22Rv1 (cell line): ENCODE results near the gene PTPRG.

Experiments
- H3K27ac ChIP-seq: fragments of 450-650 bp; 2 replicates; pipeline ENCODE4 v1.5.1; 2017
- ZFX ChIP-seq: fragments of 450-650 bp; IDR thresholded peaks from 2 replicates; pipeline ENCODE4 v1.6.1; 2017; ENCODE audit warnings: antibody characterized with exemption, borderline replicate concordance
- TF ChIP-seq, protein P1 (sequence below): fragments of 450-650 bp; IDR thresholded peaks from 2 replicates; pipeline ENCODE4 v1.5.1; 2017; ENCODE audit warnings: mild to moderate bottlenecking

The PTPRG gene

DNA sequence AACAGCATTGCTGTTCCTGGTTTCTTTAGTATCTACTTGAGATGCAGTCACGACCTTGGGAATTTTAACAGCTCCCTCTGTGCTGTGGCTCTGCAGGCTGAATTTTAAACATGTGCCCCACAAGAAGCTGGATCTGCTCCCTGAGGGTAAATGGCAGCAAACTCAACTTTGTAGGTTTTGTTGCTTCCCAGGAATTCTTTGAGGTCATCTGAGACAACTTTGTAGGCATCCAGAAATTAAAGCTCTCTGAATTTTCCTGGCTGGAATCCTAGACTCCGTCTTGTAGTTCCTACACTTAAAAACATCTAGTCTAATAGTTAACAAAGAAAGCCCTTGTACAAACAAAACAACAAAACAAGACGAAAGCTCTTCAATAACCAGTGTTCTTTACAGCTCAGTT is 445.7 kb downstream of the PTPRG start:
- H3K27ac ChIP-seq = peak overlapping the region; percentile 47
- TF ChIP-seq, protein P1, sequence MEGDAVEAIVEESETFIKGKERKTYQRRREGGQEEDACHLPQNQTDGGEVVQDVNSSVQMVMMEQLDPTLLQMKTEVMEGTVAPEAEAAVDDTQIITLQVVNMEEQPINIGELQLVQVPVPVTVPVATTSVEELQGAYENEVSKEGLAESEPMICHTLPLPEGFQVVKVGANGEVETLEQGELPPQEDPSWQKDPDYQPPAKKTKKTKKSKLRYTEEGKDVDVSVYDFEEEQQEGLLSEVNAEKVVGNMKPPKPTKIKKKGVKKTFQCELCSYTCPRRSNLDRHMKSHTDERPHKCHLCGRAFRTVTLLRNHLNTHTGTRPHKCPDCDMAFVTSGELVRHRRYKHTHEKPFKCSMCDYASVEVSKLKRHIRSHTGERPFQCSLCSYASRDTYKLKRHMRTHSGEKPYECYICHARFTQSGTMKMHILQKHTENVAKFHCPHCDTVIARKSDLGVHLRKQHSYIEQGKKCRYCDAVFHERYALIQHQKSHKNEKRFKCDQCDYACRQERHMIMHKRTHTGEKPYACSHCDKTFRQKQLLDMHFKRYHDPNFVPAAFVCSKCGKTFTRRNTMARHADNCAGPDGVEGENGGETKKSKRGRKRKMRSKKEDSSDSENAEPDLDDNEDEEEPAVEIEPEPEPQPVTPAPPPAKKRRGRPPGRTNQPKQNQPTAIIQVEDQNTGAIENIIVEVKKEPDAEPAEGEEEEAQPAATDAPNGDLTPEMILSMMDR = no peak
- TF ChIP-seq ZFX = no peak

DNA sequence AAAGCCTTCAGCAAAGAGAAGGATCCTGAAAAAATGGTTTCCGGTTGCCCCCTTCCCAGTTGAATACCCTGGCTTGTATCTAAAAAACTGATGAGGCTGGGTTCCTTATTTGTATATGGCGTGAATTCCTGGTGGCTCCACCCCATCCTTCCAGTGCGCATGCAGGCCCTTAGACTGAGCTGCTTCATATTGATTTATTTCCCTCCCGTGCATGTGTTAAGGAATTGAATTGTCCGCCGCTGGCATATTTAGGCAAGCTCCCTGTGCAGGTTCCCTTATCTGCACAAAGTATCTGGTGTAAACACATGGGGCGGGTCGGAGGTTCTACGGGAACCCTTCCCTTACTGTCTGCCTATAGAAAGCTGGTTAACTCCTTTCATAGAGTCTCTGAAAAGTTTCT is 449.6 kb downstream of the PTPRG start:
- H3K27ac ChIP-seq = no peak overlapping the region
- no peak for TF ChIP-seq ZFX
- TF ChIP-seq, protein P1 = no peak

DNA sequence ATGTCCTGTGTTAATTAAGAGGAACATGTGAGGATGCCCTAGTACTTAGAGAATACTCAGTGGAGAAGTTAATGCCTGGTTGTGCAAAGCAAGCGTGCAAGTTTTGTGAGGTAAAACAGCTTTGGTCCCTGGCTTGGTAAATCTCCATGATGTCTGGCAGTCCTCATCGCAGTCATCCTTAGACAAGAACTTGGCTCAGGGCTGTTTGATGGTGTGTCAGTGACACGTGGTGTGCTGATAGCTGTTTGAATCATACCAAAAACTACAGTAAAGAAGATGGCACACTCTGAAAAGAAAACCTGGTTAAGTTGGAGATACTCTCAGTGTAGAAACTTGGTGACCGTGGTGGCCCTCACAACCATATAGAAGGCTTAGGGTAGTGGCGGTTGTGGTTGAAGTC is 450.3 kb downstream of the PTPRG start:
- no peak overlapping the region for H3K27ac ChIP-seq
- TF ChIP-seq, protein P1 = no peak
- TF ChIP-seq ZFX = no peak

DNA sequence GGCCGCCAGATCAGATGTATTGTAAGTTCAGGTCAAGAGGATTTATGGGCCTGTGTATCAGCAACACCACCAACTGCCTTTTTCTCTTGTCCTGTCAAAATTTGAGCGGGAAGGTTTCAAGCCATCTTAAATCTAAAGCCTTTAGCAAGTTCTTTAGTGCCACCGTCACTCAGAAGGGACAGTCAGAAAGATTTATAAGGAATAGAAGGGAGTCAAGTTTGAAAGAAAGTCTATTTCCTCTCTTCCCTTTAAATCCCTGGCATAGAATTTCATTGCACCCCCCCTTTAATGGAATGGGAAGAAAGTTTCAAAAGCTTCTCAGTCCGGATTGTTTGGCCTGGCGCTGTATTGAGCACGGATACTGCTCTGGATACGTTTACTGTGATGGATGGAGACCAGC is 452.6 kb downstream of the PTPRG start:
- TF ChIP-seq, protein P1 = no peak
- no peak for TF ChIP-seq ZFX
- H3K27ac ChIP-seq = no peak overlapping the region

DNA sequence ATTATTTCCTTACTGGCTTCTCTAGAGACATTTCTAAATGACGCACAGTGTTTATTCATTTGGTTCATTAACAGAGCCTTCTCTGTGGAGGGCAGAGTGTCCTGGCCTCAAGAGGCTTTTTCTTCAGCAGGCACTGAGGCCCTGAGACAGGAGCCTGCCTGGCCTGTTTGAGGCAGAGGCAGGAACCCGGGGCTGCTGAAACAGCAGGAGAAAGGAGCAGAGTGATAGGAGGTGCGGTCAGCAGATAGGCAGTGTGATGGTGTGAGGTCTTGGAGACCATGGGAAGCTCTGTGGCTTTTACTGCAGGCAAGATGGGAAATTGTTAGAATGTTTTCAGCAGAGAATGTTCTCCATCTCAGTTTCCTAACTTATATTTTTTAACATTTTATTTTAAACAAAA is 453.7 kb downstream of the PTPRG start:
- TF ChIP-seq ZFX = no peak
- TF ChIP-seq, protein P1 = no peak
- H3K27ac ChIP-seq = no peak overlapping the region

DNA sequence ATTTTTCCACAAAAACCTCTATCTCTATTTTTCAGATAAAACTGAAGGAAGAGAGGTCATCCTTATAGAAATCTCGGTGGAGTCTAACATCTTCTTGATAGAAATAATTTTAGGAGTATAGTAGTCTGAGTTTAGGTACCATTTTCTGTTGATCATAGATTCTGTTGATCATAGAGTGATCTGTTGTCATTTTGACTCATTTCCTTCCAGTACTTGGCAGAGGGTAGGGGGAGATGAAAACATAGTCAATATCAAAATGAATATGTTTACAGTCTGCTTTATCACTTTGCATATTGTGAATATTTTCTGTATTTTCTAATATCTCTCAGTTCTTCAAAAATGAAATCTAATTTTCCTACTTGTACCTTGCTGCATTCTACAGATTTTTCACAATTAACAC is 458.5 kb downstream of the PTPRG start:
- no peak overlapping the region for H3K27ac ChIP-seq
- TF ChIP-seq, protein P1 = no peak
- TF ChIP-seq ZFX = no peak

DNA sequence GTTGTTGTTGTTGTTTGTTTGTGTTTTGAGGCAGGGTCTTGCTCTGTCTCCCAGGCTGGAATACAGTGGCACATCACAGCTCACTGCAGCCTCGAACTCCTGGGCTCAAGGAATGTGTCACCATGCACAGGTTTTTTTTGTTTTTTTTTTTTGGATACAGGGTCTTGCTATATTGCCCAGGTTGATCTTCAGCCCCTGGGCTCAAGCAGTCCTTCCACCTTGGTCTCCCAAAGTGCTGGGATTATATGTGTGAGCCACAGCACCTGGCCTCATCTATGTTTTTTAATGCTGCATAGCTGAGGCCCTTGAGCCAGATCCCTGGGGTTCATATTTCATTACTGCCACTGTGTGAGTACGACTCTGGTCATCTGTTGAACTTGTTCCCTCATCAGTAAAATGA is 459.3 kb downstream of the PTPRG start:
- H3K27ac ChIP-seq = no peak overlapping the region
- TF ChIP-seq ZFX = no peak
- TF ChIP-seq, protein P1 = no peak
